Trophoblast cell (in vitro differentiated cells and primary cell): ENCODE measurements around the gene BBIP1.
"Not testable (repeated sequence)": the region's sequence is repeated elsewhere in the genome, so short reads cannot be mapped to it uniquely, and the experiment has no call there.

Experiments used
- DNase-seq, 2 donors: peaks; one replicate each; pipeline ENCODE4 v3.0.0-alpha.2; 2016
- H2AFZ ChIP-seq: 2 replicates; pipeline ENCODE4 v1.6.1; 2013; ENCODE audit warnings: low read length, moderate library complexity, mild to moderate bottlenecking; ENCODE audit not compliant: insufficient read depth, poor library complexity
- H2AK5ac ChIP-seq: 2 replicates; pipeline ENCODE4 v1.6.1; 2013; ENCODE audit warnings: mild to moderate bottlenecking, low read length
- H2BK120ac ChIP-seq: 2 replicates; pipeline ENCODE4 v1.6.1; 2013; ENCODE audit warnings: low read length, mild to moderate bottlenecking, moderate library complexity; ENCODE audit not compliant: insufficient read depth, poor library complexity
- H2BK12ac ChIP-seq: 2 replicates; pipeline ENCODE4 v1.6.1; 2013; ENCODE audit warnings: mild to moderate bottlenecking, low read length, moderate library complexity
- H2BK5ac ChIP-seq: 2 replicates; pipeline ENCODE4 v1.6.1; 2013; ENCODE audit warnings: low read length, low read depth, moderate library complexity, mild to moderate bottlenecking; ENCODE audit not compliant: poor library complexity
- H3K14ac ChIP-seq: 2 replicates; pipeline ENCODE4 v1.6.1; 2013; ENCODE audit warnings: mild to moderate bottlenecking, low read length
- H3K18ac ChIP-seq: 2 replicates; pipeline ENCODE4 v1.6.1; 2013; ENCODE audit warnings: mild to moderate bottlenecking, low read length
- H3K23ac ChIP-seq: 2 replicates; pipeline ENCODE4 v1.6.1; 2013; ENCODE audit warnings: low read length
- H3K27ac ChIP-seq: 2 replicates; pipeline ENCODE4 v1.5.1; 2013; ENCODE audit warnings: low read depth, mild to moderate bottlenecking, inconsistent platforms, low read length, moderate library complexity
- H3K27me3 ChIP-seq: 2 replicates; pipeline ENCODE4 v1.6.1; 2013; ENCODE audit warnings: inconsistent platforms, mild to moderate bottlenecking, low read length, moderate library complexity; ENCODE audit not compliant: insufficient read depth
- H3K36me3 ChIP-seq, 2 experiments: 1 replicate in 1 of 2; 2 replicates in 1 of 2; pipeline ENCODE4 v1.6.1; 2013; ENCODE audit warnings: low read length in 2 of 2, mild to moderate bottlenecking in 2 of 2, moderate library complexity in 1 of 2; ENCODE audit not compliant: insufficient read depth in 2 of 2, control insufficient read depth in 1 of 2
- H3K4ac ChIP-seq: 2 replicates; pipeline ENCODE4 v1.6.1; 2013; ENCODE audit warnings: low read depth, mild to moderate bottlenecking, low read length, moderate library complexity
- H3K4me1 ChIP-seq, 2 experiments: 1 replicate in 1 of 2; 2 replicates in 1 of 2; pipeline ENCODE4 v1.6.1; 2013; ENCODE audit warnings: low read length in 2 of 2, mild to moderate bottlenecking in 2 of 2, moderate library complexity in 1 of 2; ENCODE audit not compliant: insufficient read depth in 2 of 2, control insufficient read depth in 1 of 2
- H3K4me2 ChIP-seq: 2 replicates; pipeline ENCODE4 v1.6.1; 2013; ENCODE audit warnings: inconsistent platforms, mild to moderate bottlenecking, low read length, moderate library complexity
- H3K4me3 ChIP-seq: 2 replicates; pipeline ENCODE4 v1.5.1; 2013; ENCODE audit warnings: mild to moderate bottlenecking, low read depth, low read length, inconsistent platforms
- H3K79me1 ChIP-seq: one replicate; pipeline ENCODE4 v1.6.1; 2013; ENCODE audit warnings: low read length
- H3K79me2 ChIP-seq: 2 replicates; pipeline ENCODE4 v1.6.1; 2013; ENCODE audit warnings: low read length, mild to moderate bottlenecking; ENCODE audit not compliant: control insufficient read depth, insufficient read depth, poor library complexity
- H3K9ac ChIP-seq: 2 replicates; pipeline ENCODE4 v1.6.1; 2013; ENCODE audit warnings: mild to moderate bottlenecking, low read length
- H3K9me3 ChIP-seq: 2 replicates; pipeline ENCODE4 v1.6.1; 2013; ENCODE audit warnings: low read depth, mild to moderate bottlenecking, control low read depth, inconsistent platforms, low read length; ENCODE audit not compliant: insufficient read depth
- H4K12ac ChIP-seq: 2 replicates; pipeline ENCODE4 v1.6.1; 2013; ENCODE audit warnings: low read depth, mild to moderate bottlenecking, low read length, moderate library complexity
- H4K8ac ChIP-seq: 2 replicates; pipeline ENCODE4 v1.6.1; 2013; ENCODE audit warnings: low read depth, mild to moderate bottlenecking, low read length, moderate library complexity
- H4K91ac ChIP-seq: one replicate; pipeline ENCODE4 v1.6.1; 2013; ENCODE audit warnings: low read depth, mild to moderate bottlenecking, low read length, moderate library complexity
- WGBS: extraction: QIAGEN DNeasy Blood & Tissue Kit; methylation state at CpG from one replicate; pipeline ENCODE4 v1.1.7; 2013; ENCODE audit warnings: missing lambda C conversion rate; ENCODE audit not compliant: insufficient read length, insufficient coverage; ENCODE audit errors: extremely low coverage; 5-methylcytosine and 5-hydroxymethylcytosine counted together

BBIP1 gene

DNA sequence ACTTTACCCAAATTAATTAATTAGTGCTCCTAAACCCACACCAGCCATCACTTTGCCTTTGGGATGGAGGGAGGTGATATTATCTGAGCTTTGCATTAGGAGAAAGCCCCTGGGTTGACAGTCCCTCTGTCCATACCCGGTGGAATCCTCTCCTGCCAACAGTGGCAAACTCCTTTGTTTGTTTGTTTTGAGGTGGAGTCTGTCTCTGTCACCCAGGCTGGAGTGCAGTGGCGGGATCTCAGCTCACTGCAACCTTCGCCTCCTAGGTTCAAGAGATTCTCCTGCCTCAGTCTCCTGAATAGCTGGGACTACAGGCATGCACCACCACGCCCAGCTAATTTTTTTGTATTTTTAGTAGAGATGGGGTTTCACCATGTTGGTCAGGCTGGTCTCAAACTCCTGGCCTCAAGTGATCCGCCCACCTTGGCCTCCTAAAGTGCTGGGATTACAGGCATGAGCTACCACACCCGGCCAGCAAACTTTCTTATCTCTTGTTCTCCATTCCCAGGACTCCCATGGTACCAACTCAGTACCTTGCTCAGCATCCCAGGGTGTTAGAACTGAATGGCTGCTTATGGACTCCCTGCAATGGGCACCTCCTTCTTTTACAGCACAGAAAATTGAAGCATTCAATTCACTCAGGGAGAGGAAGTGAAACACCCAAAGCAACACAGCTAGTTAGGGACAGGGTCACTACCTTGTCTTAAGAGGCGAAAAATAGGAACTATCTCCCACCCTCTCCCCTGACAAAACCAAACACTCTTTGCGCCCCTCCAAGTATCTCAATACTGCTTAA is 51.8 kb downstream of the BBIP1 start:
- not testable (repeated sequence) for H3K27ac ChIP-seq, H2BK120ac ChIP-seq, H2BK5ac ChIP-seq, H3K14ac ChIP-seq, H3K23ac ChIP-seq, H3K4ac ChIP-seq, DNase-seq, H3K36me3 ChIP-seq, H3K9ac ChIP-seq, H3K18ac ChIP-seq, H3K79me2 ChIP-seq, H3K4me2 ChIP-seq, H2BK12ac ChIP-seq, H4K8ac ChIP-seq, H3K9me3 ChIP-seq, H3K27me3 ChIP-seq, H3K4me3 ChIP-seq, H4K12ac ChIP-seq, H2AFZ ChIP-seq, H2AK5ac ChIP-seq
- WGBS = no CpG with 5 or more reads among the region's 8 CpGs
- Histone ChIP-seq H3K79me1 (peaks cover 11% of the 10 kb centered on the region), H4K91ac (peak overlapping the region; percentile 33), H3K4me1 (peaks cover 7 to 10% of the 10 kb centered on the region in 2 experiments)

DNA sequence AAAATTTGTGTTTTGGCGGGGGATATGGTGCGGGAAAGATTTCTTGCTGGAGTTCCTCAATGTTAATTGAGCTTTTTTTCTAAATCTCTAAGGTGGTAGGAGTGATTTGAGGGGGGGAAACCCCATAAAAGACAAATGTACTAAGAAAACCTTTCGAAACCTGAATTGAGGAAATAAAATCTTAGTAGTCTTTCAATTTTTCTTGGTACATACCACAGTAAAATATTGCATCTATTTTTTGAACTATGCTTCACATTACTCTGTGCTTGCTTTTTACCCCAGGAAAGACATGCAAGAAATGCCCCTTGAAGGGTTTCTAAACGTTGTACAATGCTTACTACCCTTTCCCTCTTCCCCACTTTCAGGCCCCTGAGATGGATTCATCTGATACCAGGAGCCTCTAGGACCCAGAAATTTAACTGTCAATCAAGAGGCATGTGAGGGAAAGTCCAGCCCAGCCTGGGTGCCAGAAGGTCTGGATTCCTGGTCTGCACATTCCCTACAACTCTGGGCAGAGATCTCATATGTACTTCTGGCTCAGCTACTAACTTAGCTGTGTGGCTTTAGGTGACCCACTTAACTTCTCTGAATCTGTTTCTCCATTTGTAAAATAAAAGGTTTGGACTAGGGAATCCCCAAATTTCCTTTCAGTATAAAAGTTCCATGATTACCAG is 53.0 kb downstream of the BBIP1 start:
- Histone ChIP-seq H2AK5ac (no peak overlapping the region), H3K27ac (no peak overlapping the region), H3K9ac (no peak overlapping the region), H3K4ac (no peak overlapping the region), H3K18ac (no peak overlapping the region), H3K9me3 (no peaks in the 10 kb centered on the region), H4K8ac (no peak overlapping the region), H2BK12ac (no peak overlapping the region), H3K23ac (no peak overlapping the region), H3K79me1 (peaks cover 4% of the 10 kb centered on the region), H3K4me2 (no peak overlapping the region), H2BK120ac (no peak overlapping the region), H2AFZ (no peak overlapping the region), H2BK5ac (no peak overlapping the region), H3K4me1 (peaks cover 3 to 6% of the 10 kb centered on the region in 2 experiments), H3K4me3 (no peak overlapping the region), H3K27me3 (no peaks in the 10 kb centered on the region), H4K12ac (no peak overlapping the region), H3K14ac (no peak overlapping the region), H3K36me3 (no peaks in the 10 kb centered on the region), H3K79me2 (peaks cover 2% of the 10 kb centered on the region), H4K91ac (no peak overlapping the region)
- peak in 1 of 2 donors; percentile 51 for DNase-seq
- no CpG with 5 or more reads among the region's 4 CpGs for WGBS

DNA sequence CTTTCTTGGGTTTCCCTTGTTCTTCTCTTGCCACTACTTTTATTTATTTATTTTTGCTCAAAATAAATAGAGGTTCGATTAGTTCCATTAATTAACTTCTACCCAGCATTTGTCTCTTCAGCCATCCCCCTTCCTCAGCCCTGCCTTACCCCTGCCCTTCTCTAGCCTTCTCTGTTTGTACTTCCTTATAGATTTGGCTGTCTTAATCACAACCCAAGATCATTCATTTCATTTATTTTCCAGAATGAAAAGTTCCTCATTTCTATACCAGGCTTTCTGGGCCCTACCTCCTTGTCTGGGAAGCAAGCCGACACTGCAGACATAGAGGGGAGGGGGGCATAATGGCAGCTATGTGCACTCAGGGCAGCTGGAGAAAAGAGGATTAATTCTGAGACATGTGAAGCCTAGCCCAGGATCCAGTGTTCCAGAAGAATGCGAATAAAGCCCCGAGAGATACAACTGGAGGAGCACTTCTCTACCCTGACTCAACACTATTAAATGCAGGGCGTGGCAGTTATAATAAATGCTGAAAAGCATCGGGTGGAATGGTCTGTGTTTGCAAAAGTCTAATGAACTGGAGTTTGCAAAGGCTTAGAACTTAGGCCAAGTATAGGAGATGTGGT is 53.7 kb downstream of the BBIP1 start:
- DNase-seq = peak in 1 of 2 donors; percentile 58
- H3K27ac ChIP-seq = no peak overlapping the region
- no CpG with 5 or more reads among the region's 6 CpGs for WGBS

DNA sequence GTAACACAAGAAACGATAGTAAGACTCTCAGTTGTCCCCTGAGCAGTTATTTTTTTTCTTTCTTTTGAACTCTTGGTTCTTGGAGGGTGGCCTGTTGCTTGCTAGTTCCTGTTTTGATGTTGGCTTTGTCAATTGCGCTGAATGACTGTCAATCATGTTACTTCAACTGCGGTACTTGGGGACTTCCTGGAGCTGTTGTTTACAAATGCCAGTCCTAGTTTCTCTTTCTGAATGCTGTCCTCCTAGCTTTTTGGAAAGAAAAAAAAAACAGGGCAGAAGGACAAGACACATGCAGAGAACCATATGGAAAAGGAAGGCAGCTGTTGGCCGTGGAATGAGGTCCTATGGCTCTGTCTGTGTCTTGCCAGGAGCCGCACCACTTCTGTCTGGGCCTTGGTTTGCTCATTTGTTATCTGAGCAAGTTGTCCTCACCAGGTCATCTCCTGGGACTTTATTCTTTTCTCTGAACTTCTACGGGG is 54.3 kb downstream of the BBIP1 start:
- Histone ChIP-seq H4K91ac (peak overlapping the region; percentile 52), H4K8ac (no peak overlapping the region), H3K4me3 (no peak overlapping the region), H2AK5ac (no peak overlapping the region), H3K9ac (no peak overlapping the region), H2BK5ac (no peak overlapping the region), H3K23ac (no peak overlapping the region), H3K14ac (no peak overlapping the region), H4K12ac (no peak overlapping the region), H3K79me1 (peaks cover 5% of the 10 kb centered on the region), H2AFZ (no peak overlapping the region), H2BK120ac (no peak overlapping the region), H3K36me3 (no peaks in the 10 kb centered on the region), H3K27me3 (no peaks in the 10 kb centered on the region), H3K4ac (no peak overlapping the region), H3K27ac (no peak overlapping the region), H3K9me3 (no peaks in the 10 kb centered on the region), H3K4me2 (no peak overlapping the region), H3K79me2 (no peaks in the 10 kb centered on the region), H3K4me1 (peaks cover 5 to 11% of the 10 kb centered on the region in 2 experiments), H2BK12ac (peak overlapping the region; percentile 89), H3K18ac (no peak overlapping the region)
- peak in 1 of 2 donors; percentile 35 for DNase-seq
- no CpG with 5 or more reads among the region's 6 CpGs for WGBS

More for the DNA sequence above, 53.7 kb downstream of the BBIP1 start:
- no peaks in the 10 kb centered on the region for H3K79me2 ChIP-seq
- no peak overlapping the region for H2BK12ac ChIP-seq
- H4K91ac ChIP-seq = no peak overlapping the region
- H3K9ac ChIP-seq = no peak overlapping the region
- no peak overlapping the region for H2AFZ ChIP-seq
- no peak overlapping the region for H2BK5ac ChIP-seq
- H3K14ac ChIP-seq = no peak overlapping the region
- H3K4me2 ChIP-seq = no peak overlapping the region
- H2AK5ac ChIP-seq = no peak overlapping the region
- peaks cover 5% of the 10 kb centered on the region for H3K79me1 ChIP-seq
- peaks cover 5 to 8% of the 10 kb centered on the region in 2 experiments for H3K4me1 ChIP-seq
- H3K23ac ChIP-seq = no peak overlapping the region
- no peaks in the 10 kb centered on the region for H3K27me3 ChIP-seq
- no peak overlapping the region for H3K4me3 ChIP-seq
- no peaks in the 10 kb centered on the region for H3K9me3 ChIP-seq
- H2BK120ac ChIP-seq = no peak overlapping the region
- H4K8ac ChIP-seq = no peak overlapping the region
- H3K36me3 ChIP-seq = no peaks in the 10 kb centered on the region
- H3K4ac ChIP-seq = no peak overlapping the region
- H3K18ac ChIP-seq = no peak overlapping the region
- H4K12ac ChIP-seq = no peak overlapping the region
